ENCODE data around the gene NARS2.
"Not testable (repeated sequence)": the region's sequence is repeated elsewhere in the genome, so short reads cannot be mapped to it uniquely, and the experiment has no call there.

The NARS2 gene

GRCh38 chr11:78476066-78476465, 98.6 kb downstream of the NARS2 start:
- DNase-seq (ENCODE audit: low spot score): no peak

- peak; percentile 5 for DNase-seq (ENCODE audit: low spot score)
These were observed 100.2 kb downstream of the NARS2 start for GRCh38 chr11:78474451-78474850.

GRCh38 chr11:78472905-78473304, 101.8 kb downstream of the NARS2 start:
- DNase-seq (ENCODE audit: low spot score): no peak

- no peak for DNase-seq (ENCODE audit: low spot score)
These were observed 102.3 kb downstream of the NARS2 start for GRCh38 chr11:78472382-78472781.

- no peak for DNase-seq (ENCODE audit: low spot score)
These were observed 103.7 kb downstream of the NARS2 start for GRCh38 chr11:78470861-78471442.

GRCh38 chr11:78469896-78470295, 104.8 kb downstream of the NARS2 start:
- no peak for DNase-seq (ENCODE audit: low spot score)

GRCh38 chr11:78467931-78468330, 106.7 kb downstream of the NARS2 start:
- no peak for DNase-seq (ENCODE audit: low spot score)

- DNase-seq (ENCODE audit: low spot score): no peak
These were observed 107.3 kb downstream of the NARS2 start for GRCh38 chr11:78467370-78467769.

GRCh38 chr11:78465169-78465942, 109.3 kb downstream of the NARS2 start:
- DNase-seq (ENCODE audit: low spot score): no peak

- DNase-seq (ENCODE audit: low spot score): not testable (repeated sequence)
These were observed 109.9 kb downstream of the NARS2 start for GRCh38 chr11:78464787-78465168.

GRCh38 chr11:78460471-78460870, 114.2 kb downstream of the NARS2 start:
- no peak for DNase-seq (ENCODE audit: low spot score)

GRCh38 chr11:78459738-78460137, 114.9 kb downstream of the NARS2 start:
- DNase-seq (ENCODE audit: low spot score): no peak

- DNase-seq (ENCODE audit: low spot score): no peak
These were observed 117.2 kb downstream of the NARS2 start for GRCh38 chr11:78457448-78457847.

GRCh38 chr11:78453140-78453935, 121.3 kb downstream of the NARS2 start:
- DNase-seq (ENCODE audit: low spot score): no peak

- no peak for DNase-seq (ENCODE audit: low spot score)
These were observed 123.1 kb downstream of the NARS2 start for GRCh38 chr11:78451371-78452150.

- DNase-seq (ENCODE audit: low spot score): no peak
These were observed 123.8 kb downstream of the NARS2 start for GRCh38 chr11:78450866-78451265.

GRCh38 chr11:78449866-78450265, 124.8 kb downstream of the NARS2 start:
- DNase-seq (ENCODE audit: low spot score): no peak

- no peak for DNase-seq (ENCODE audit: low spot score)
These were observed 128.5 kb downstream of the NARS2 start for GRCh38 chr11:78446210-78446609.

- DNase-seq (ENCODE audit: low spot score): no peak
These were observed 129.9 kb downstream of the NARS2 start for GRCh38 chr11:78444726-78445125.

GRCh38 chr11:78441956-78442355, 132.7 kb downstream of the NARS2 start:
- DNase-seq (ENCODE audit: low spot score): no peak

- no peak for DNase-seq (ENCODE audit: low spot score)
These were observed 136.2 kb downstream of the NARS2 start for GRCh38 chr11:78438298-78438975.

- DNase-seq (ENCODE audit: low spot score): no peak
These were observed 141.7 kb downstream of the NARS2 start for GRCh38 chr11:78432956-78433355.
